GM12878 (cell line): ENCODE data around the gene IL10RA. TPM values are rescaled to one million over a fixed set of nuclear protein-coding genes. Genes with fewer than 3 reads are reported as not detected.

Experiments used
- ASH2L ChIP-seq: fragments of 300-600, 200-600 bp; sonication (generic); IDR thresholded peaks from 2 replicates; pipeline ENCODE4 v1.6.1; 2017; ENCODE audit warnings: low read depth, mild to moderate bottlenecking, borderline replicate concordance
- BACH1 ChIP-seq: fragments of 450-650 bp; IDR thresholded peaks from 2 replicates; pipeline ENCODE4 v1.6.1; 2017; ENCODE audit warnings: mild to moderate bottlenecking, borderline replicate concordance
- EED ChIP-seq: sonication (generic); IDR thresholded peaks from 2 replicates; pipeline ENCODE4 v1.6.1; 2016; ENCODE audit warnings: antibody characterized with exemption, low read depth
- JUNB ChIP-seq: IDR thresholded peaks from 2 replicates; pipeline ENCODE4 v1.6.1; 2016; ENCODE audit warnings: antibody characterized with exemption, mild to moderate bottlenecking
- MTA2 ChIP-seq: fragments of 450-650 bp; IDR thresholded peaks from 2 replicates; pipeline ENCODE4 v1.6.1; 2016; ENCODE audit warnings: low read depth, mild to moderate bottlenecking, moderate library complexity
- MTA3 ChIP-seq: IDR thresholded peaks from 2 replicates; pipeline ENCODE4 v1.6.1; 2012; ENCODE audit warnings: low read length, inconsistent platforms, borderline replicate concordance
- MYB ChIP-seq: fragments of 150-350 bp; IDR thresholded peaks from 2 replicates; pipeline ENCODE4 v1.6.1; 2014; ENCODE audit warnings: mild to moderate bottlenecking, low read depth, low read length, borderline replicate concordance
- NFYB ChIP-seq: IDR thresholded peaks from 2 replicates; pipeline ENCODE4 v1.6.1; 2011; ENCODE audit warnings: low read depth, mild to moderate bottlenecking, low read length, improper control_type of control experiment, moderate library complexity; ENCODE audit not compliant: insufficient read depth
- NR2C2 ChIP-seq: IDR thresholded peaks from 2 replicates; pipeline ENCODE4 v1.6.1; 2011; ENCODE audit warnings: borderline replicate concordance, low read depth; ENCODE audit not compliant: control insufficient read depth, insufficient read length
- NR2F1 ChIP-seq: fragments of 450-650 bp; conservative IDR thresholded peaks from 2 replicates; pipeline ENCODE4 v1.6.1; 2017; ENCODE audit warnings: mild to moderate bottlenecking
- PKNOX1 ChIP-seq: fragments of 450-650 bp; IDR thresholded peaks from 2 replicates; pipeline ENCODE4 v1.6.1; 2016; ENCODE audit warnings: mild to moderate bottlenecking
- RB1 ChIP-seq: fragments of 450-650 bp; formaldehyde crosslinking; IDR thresholded peaks from 2 replicates; pipeline ENCODE4 v1.6.1; 2017; ENCODE audit warnings: mild to moderate bottlenecking, borderline replicate concordance
- SREBF1 ChIP-seq: IDR thresholded peaks from 2 replicates; pipeline ENCODE4 v1.6.1; 2012; ENCODE audit warnings: mild to moderate bottlenecking, low read length
- SUPT20H ChIP-seq: IDR thresholded peaks from 2 replicates; pipeline ENCODE4 v1.6.1; 2011; ENCODE audit warnings: low read depth, mild to moderate bottlenecking, low read length, moderate library complexity, borderline replicate concordance; ENCODE audit not compliant: control insufficient read depth
- TBL1XR1 ChIP-seq: IDR thresholded peaks from 2 replicates; pipeline ENCODE4 v1.6.1; 2012; ENCODE audit warnings: low read depth, low read length, improper control_type of control experiment
- TCF3 ChIP-seq: IDR thresholded peaks from 2 replicates; pipeline ENCODE4 v1.6.1; 2012; ENCODE audit warnings: low read depth, mild to moderate bottlenecking, low read length, borderline replicate concordance; ENCODE audit not compliant: insufficient read depth
- ZBTB4 ChIP-seq: fragments of 450-650 bp; formaldehyde crosslinking; IDR thresholded peaks from 2 replicates; pipeline ENCODE4 v1.4.0; 2022; ENCODE audit warnings: mild to moderate bottlenecking, moderate library complexity
- ZNF217 ChIP-seq: fragments of 450-650 bp; IDR thresholded peaks from 2 replicates; pipeline ENCODE4 v1.6.1; 2017; ENCODE audit warnings: antibody characterized with exemption, mild to moderate bottlenecking
- polyA plus RNA-seq, 11 experiments: library from polyadenylated mRNA; depleted of rRNA in 4 of 11; unstranded in 6 of 11; stranded (reverse) in 5 of 11; fragments of >200 nt; fragmentation: Nextera tagmentation in 4 of 11; fragmentation: Illumina TruSeq in 1 of 11; extraction: Ambion mirVana in 4 of 11; extraction: Trizol in 1 of 11; gene quantifications; 1 replicate in 1 of 11; 2 replicates in 10 of 11; pipeline versions ENCODE4 v1.2.1 to v1.2.3, GENCODE V29; 2011 to 2016; ENCODE audit warnings: inconsistent platforms in 2 of 11, missing spikeins in 2 of 11, low read depth in 1 of 11
- total RNA-seq, 4 experiments: library from RNA; depleted of rRNA in 3 of 4; stranded (reverse); fragments of >200 nt in 3 of 4; fragmentation: Illumina TruSeq in 1 of 4; extraction: Trizol in 1 of 4; gene quantifications; 2 replicates each; pipeline versions ENCODE4 v1.2.1 to v1.2.3, GENCODE V29; 2013 to 2021
- TF ChIP-seq, protein P1 (sequence below): IDR thresholded peaks from 2 replicates; pipeline ENCODE4 v1.6.1; 2012; ENCODE audit warnings: low read length, inconsistent platforms
- TF ChIP-seq, protein P2 (sequence below): IDR thresholded peaks from 2 replicates; pipeline ENCODE4 v1.6.1; 2011; ENCODE audit warnings: borderline replicate concordance, low read depth, mild to moderate bottlenecking, moderate library complexity, mixed read lengths, low read length; ENCODE audit not compliant: insufficient read depth; ENCODE audit errors: extremely low read length

The IL10RA gene
- total and polyA plus RNA-seq, 10 of the 15 experiments (the other 5 are each of a cell fraction or from before 2014, with no cell fraction given), result 0.77 to 45.9 (median 9.6) TPM

GRCh38 chr11:118046051-118046963 lies 60.1 kb downstream of the IL10RA start (continued):
- TF ChIP-seq NR2F1, result peak; percentile 50; the same call in 1 of the 2 replicates
- no peak for TF ChIP-seq NR2C2
- TF ChIP-seq BACH1, result no peak
- TF ChIP-seq EED, result peak; percentile 52; the same call in 1 of the 2 replicates
- TF ChIP-seq, protein P1, sequence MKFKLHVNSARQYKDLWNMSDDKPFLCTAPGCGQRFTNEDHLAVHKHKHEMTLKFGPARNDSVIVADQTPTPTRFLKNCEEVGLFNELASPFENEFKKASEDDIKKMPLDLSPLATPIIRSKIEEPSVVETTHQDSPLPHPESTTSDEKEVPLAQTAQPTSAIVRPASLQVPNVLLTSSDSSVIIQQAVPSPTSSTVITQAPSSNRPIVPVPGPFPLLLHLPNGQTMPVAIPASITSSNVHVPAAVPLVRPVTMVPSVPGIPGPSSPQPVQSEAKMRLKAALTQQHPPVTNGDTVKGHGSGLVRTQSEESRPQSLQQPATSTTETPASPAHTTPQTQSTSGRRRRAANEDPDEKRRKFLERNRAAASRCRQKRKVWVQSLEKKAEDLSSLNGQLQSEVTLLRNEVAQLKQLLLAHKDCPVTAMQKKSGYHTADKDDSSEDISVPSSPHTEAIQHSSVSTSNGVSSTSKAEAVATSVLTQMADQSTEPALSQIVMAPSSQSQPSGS, result peak; percentile 37; the same call in 1 of the 2 replicates
- peak; percentile 84 for TF ChIP-seq ZNF217
- no peak for TF ChIP-seq MTA3
- TF ChIP-seq ASH2L, result no peak
- no peak for TF ChIP-seq ZBTB4 (CRISPR knock-in tag)
- TF ChIP-seq, protein P2, sequence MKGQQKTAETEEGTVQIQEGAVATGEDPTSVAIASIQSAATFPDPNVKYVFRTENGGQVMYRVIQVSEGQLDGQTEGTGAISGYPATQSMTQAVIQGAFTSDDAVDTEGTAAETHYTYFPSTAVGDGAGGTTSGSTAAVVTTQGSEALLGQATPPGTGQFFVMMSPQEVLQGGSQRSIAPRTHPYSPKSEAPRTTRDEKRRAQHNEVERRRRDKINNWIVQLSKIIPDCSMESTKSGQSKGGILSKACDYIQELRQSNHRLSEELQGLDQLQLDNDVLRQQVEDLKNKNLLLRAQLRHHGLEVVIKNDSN, result no peak
- no peak for TF ChIP-seq TBL1XR1
- TF ChIP-seq JUNB, result peak; percentile 76
- no peak for TF ChIP-seq RB1
- TF ChIP-seq SUPT20H, result no peak
- no peak for TF ChIP-seq MYB
- no peak for TF ChIP-seq NFYB
- TF ChIP-seq PKNOX1, result peak; percentile 65
- TF ChIP-seq TCF3, result no peak
- TF ChIP-seq SREBF1, result no peak
- TF ChIP-seq MTA2, result peak; percentile 85
